ENCODE data around the gene PTCH2.

Gene PTCH2

GRCh38 chr1:44822981-44823451 is 20.0 kb downstream of the PTCH2 start:
- Histone ChIP-seq H2AFZ (ENCODE audit: low read depth) (no peak overlapping the region), H3K27ac (no peak overlapping the region), H3K27me3 (ENCODE audit: insufficient read depth, low read depth) (no peaks in the 10 kb centered on the region), H3K4me3 (IDR thresholded peaks at IDR 0.05; ENCODE audit: insufficient read depth, low read depth, low read length) (no peak overlapping the region), H3K79me2 (ENCODE audit: insufficient read depth, low read depth) (no peaks in the 10 kb centered on the region), H3K9ac (no peak overlapping the region), H4K20me1 (ENCODE audit: insufficient read depth) (no peaks in the 10 kb centered on the region), H3K4me2 (no peak overlapping the region), H3K36me3 (ENCODE audit: insufficient read depth) (no peaks in the 10 kb centered on the region), H3K4me1 (ENCODE audit: low read depth, poor library complexity, severe bottlenecking) (peaks cover 17% of the 10 kb centered on the region)
- no peak for TF ChIP-seq CTCF (conservative IDR thresholded peaks at IDR 0.05; ENCODE audit: low read depth, low read length)

DNA sequence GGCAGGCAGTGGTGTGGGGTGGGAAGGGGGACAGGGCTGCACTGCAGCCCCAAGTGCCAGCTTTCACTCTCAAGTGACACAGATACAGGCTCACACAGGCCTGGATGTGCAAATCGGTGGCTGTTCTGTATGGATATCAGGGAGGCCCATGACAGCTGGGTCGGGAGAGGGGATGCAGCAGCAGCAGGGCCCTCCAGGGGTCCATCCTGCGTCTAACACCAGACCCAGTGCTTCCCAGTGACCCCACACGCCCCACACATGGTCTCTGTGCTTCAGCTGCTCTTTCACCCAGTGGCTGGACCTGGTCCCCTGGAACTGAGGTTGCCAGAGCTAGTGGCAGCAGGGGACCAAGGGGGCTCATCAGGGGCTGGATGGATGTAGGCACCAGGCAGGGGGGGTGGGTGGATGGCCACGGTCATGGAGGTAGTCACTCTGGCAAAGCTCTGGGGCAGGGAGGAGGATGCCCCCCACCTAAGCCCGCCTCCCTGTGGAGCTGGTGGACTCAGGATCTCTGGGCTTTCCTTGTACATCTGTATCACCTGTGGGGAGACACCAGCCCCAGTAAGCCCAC is 20.8 kb downstream of the PTCH2 start:
- Histone ChIP-seq H3K4me2 (no peak overlapping the region), H4K20me1 (ENCODE audit: insufficient read depth) (no peaks in the 10 kb centered on the region), H2AFZ (ENCODE audit: low read depth) (no peak overlapping the region), H3K79me2 (ENCODE audit: insufficient read depth, low read depth) (no peaks in the 10 kb centered on the region), H3K27ac (no peak overlapping the region), H3K27me3 (ENCODE audit: insufficient read depth, low read depth) (no peaks in the 10 kb centered on the region), H3K36me3 (ENCODE audit: insufficient read depth) (no peaks in the 10 kb centered on the region), H3K4me3 (IDR thresholded peaks at IDR 0.05; ENCODE audit: insufficient read depth, low read depth, low read length) (no peak overlapping the region), H3K4me1 (ENCODE audit: low read depth, poor library complexity, severe bottlenecking) (peaks cover 17% of the 10 kb centered on the region), H3K9ac (no peak overlapping the region)
- TF ChIP-seq CTCF (conservative IDR thresholded peaks at IDR 0.05; ENCODE audit: low read depth, low read length), result no peak

DNA sequence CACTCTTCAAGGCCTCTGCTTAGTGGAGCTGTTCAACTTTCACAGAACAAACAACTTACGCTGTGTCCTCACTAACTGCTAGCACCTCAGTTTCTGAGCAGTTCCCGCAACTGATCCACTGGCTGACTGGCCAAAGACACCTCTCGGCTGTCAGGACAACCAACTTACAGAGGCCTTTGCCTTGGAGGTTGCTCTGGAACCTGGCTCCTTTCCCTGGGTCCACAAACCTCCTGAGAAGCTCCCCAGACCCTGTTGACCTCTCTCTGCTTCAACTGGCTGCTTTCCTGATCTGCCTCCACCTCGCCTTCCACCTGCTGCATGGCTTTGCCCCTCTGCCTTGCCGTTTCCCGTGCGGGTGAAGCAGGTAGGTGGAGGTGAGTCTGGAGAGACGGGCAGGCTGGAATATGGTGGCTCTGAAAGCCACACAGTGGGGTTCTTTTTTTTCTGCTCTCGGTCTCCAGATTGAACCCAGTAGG is 21.8 kb downstream of the PTCH2 start:
- Histone ChIP-seq H2AFZ (ENCODE audit: low read depth) (no peak overlapping the region), H3K79me2 (ENCODE audit: insufficient read depth, low read depth) (no peaks in the 10 kb centered on the region), H3K4me3 (IDR thresholded peaks at IDR 0.05; ENCODE audit: insufficient read depth, low read depth, low read length) (no peak overlapping the region), H3K27me3 (ENCODE audit: insufficient read depth, low read depth) (no peaks in the 10 kb centered on the region), H3K27ac (no peak overlapping the region), H3K4me1 (ENCODE audit: low read depth, poor library complexity, severe bottlenecking) (peaks cover 17% of the 10 kb centered on the region), H3K36me3 (ENCODE audit: insufficient read depth) (no peaks in the 10 kb centered on the region), H3K9ac (no peak overlapping the region), H4K20me1 (ENCODE audit: insufficient read depth) (no peaks in the 10 kb centered on the region), H3K4me2 (no peak overlapping the region)
- no peak for TF ChIP-seq CTCF (conservative IDR thresholded peaks at IDR 0.05; ENCODE audit: low read depth, low read length)

- H2AFZ ChIP-seq (ENCODE audit: low read depth), result peak overlapping the region; percentile 64
- H3K36me3 ChIP-seq (ENCODE audit: insufficient read depth), result no peaks in the 10 kb centered on the region
- H3K4me2 ChIP-seq, result peak overlapping the region; percentile 72
- H3K9ac ChIP-seq, result peak overlapping the region; percentile 92
- H3K4me1 ChIP-seq (ENCODE audit: low read depth, poor library complexity, severe bottlenecking), result peaks cover 17% of the 10 kb centered on the region
- no peaks in the 10 kb centered on the region for H3K79me2 ChIP-seq (ENCODE audit: insufficient read depth, low read depth)
- no peak for TF ChIP-seq CTCF (conservative IDR thresholded peaks at IDR 0.05; ENCODE audit: low read depth, low read length)
- peak overlapping the region; percentile 76 for H3K4me3 ChIP-seq (IDR thresholded peaks at IDR 0.05; ENCODE audit: insufficient read depth, low read depth, low read length)
- H4K20me1 ChIP-seq (ENCODE audit: insufficient read depth), result no peaks in the 10 kb centered on the region
- H3K27ac ChIP-seq, result peak overlapping the region; percentile 98
- no peaks in the 10 kb centered on the region for H3K27me3 ChIP-seq (ENCODE audit: insufficient read depth, low read depth)
These were observed 22.5 kb downstream of the PTCH2 start for GRCh38 chr1:44820328-44821239.
